GM23248 (cell line): Measurements from ENCODE around the gene TPP1. TPM values are rescaled to one million over a fixed set of nuclear protein-coding genes. Genes with fewer than 3 reads are reported as not detected.

Experiments used
- DNase-seq: peaks from one replicate; pipeline ENCODE4 v3.0.0-alpha.2; 2015
- H2AFZ ChIP-seq: fragments of 200-600 bp; sonication (generic); 2 replicates; pipeline ENCODE4 v1.6.1; 2016; ENCODE audit warnings: antibody characterized with exemption
- H3F3A ChIP-seq: fragments of 200-600 bp; sonication (generic); 2 replicates; pipeline ENCODE4 v1.6.1; 2016; ENCODE audit warnings: mild to moderate bottlenecking, antibody characterized with exemption, mixed run types; ENCODE audit not compliant: insufficient read depth
- H3K27ac ChIP-seq: fragments of 200-600 bp; sonication (generic); 2 replicates; pipeline ENCODE4 v1.5.1; 2016; ENCODE audit warnings: mild to moderate bottlenecking
- H3K27me3 ChIP-seq: fragments of 200-600 bp; sonication (generic); replicated peaks from 2 replicates; pipeline ENCODE4 v1.6.1; 2016; ENCODE audit warnings: mild to moderate bottlenecking; ENCODE audit not compliant: insufficient read depth
- H3K36me3 ChIP-seq: fragments of 200-600 bp; sonication (generic); 2 replicates; pipeline ENCODE4 v1.6.1; 2016; ENCODE audit warnings: low read depth, mild to moderate bottlenecking
- H3K4me1 ChIP-seq: fragments of 200-600 bp; sonication (generic); 2 replicates; pipeline ENCODE4 v1.6.1; 2016; ENCODE audit warnings: mild to moderate bottlenecking; ENCODE audit not compliant: insufficient read depth
- H3K4me2 ChIP-seq: fragments of 200-600 bp; sonication (generic); one replicate; pipeline ENCODE4 v1.6.1; 2016; ENCODE audit warnings: mild to moderate bottlenecking; ENCODE audit not compliant: unreplicated experiment
- H3K4me3 ChIP-seq: fragments of 200-600 bp; sonication (generic); 2 replicates; pipeline ENCODE4 v1.5.1; 2016; ENCODE audit warnings: mild to moderate bottlenecking
- H3K79me2 ChIP-seq: fragments of 200-600 bp; sonication (generic); 2 replicates; pipeline ENCODE4 v1.6.1; 2016; ENCODE audit warnings: mild to moderate bottlenecking; ENCODE audit not compliant: insufficient read depth
- H3K9ac ChIP-seq: fragments of 200-600 bp; sonication (generic); 2 replicates; pipeline ENCODE4 v1.6.1; 2016; ENCODE audit warnings: mild to moderate bottlenecking
- H3K9me2 ChIP-seq: fragments of 200-600 bp; sonication (generic); 2 replicates; pipeline ENCODE4 v1.6.1; 2016; ENCODE audit warnings: mixed run types, mild to moderate bottlenecking, moderate library complexity; ENCODE audit not compliant: insufficient read depth
- H3K9me3 ChIP-seq: fragments of 200-600 bp; sonication (generic); one replicate; pipeline ENCODE4 v1.6.1; 2017; ENCODE audit warnings: low read depth
- H4K20me1 ChIP-seq: fragments of 200-600 bp; sonication (generic); 2 replicates; pipeline ENCODE4 v1.6.0; 2016; ENCODE audit not compliant: insufficient read depth
- EZH2 ChIP-seq: fragments of 200-600 bp; sonication (generic); IDR thresholded peaks from 2 replicates; pipeline ENCODE4 v1.6.1; 2018; ENCODE audit warnings: antibody characterized with exemption, mild to moderate bottlenecking; ENCODE audit not compliant: insufficient read depth, poor library complexity, severe bottlenecking
- EZH2phosphoT487 ChIP-seq: fragments of 200-600 bp; sonication (generic); IDR thresholded peaks from 2 replicates; pipeline ENCODE4 v1.6.1; 2018; ENCODE audit warnings: antibody characterized with exemption, moderate library complexity, mild to moderate bottlenecking, low read depth; ENCODE audit not compliant: insufficient read depth
- WGBS, 2 experiments: methylation state at CpG; one replicate each; pipeline ENCODE4 v1.1.6; 2015 to 2017; ENCODE audit warnings: low lambda C conversion rate in 2 of 2, low coverage in 1 of 2; ENCODE audit errors: missing lambda C conversion rate in 2 of 2; 5-methylcytosine and 5-hydroxymethylcytosine counted together
- in situ Hi-C: fragments of 300-500 bp; cut with MboI; formaldehyde crosslinking; loops from 2 replicates; pipeline ENCODE4 v1.15.0; 2020
- polyA plus RNA-seq: library from polyadenylated mRNA; unstranded; fragments of >200 nt; fragmentation: Nextera tagmentation; extraction: Ambion mirVana; gene quantifications from 2 replicates; pipeline ENCODE4 v1.2.1, GENCODE V29; 2016
- total RNA-seq: library from RNA; depleted of rRNA; stranded (reverse); fragments of >200 nt; shearing (Covaris generic); gene quantifications from 2 replicates; pipeline ENCODE4 v1.2.3, GENCODE V29; 2014

Gene TPP1
- total and polyA plus RNA-seq, 2 experiments from 2014 or later: 37.6 to 66.3 TPM

GRCh38 chr11:6626971-6627761, 7.9 kb upstream of the TPP1 start:
- no peaks in the 10 kb centered on the region for H3K9me3 ChIP-seq
- H3F3A ChIP-seq: no peaks in the 10 kb centered on the region
- H2AFZ ChIP-seq: no peak overlapping the region
- no peaks in the 10 kb centered on the region for H3K79me2 ChIP-seq
- H3K27ac ChIP-seq: no peak overlapping the region
- DNase-seq: no peak
- no peak overlapping the region for H3K4me3 ChIP-seq
- in situ Hi-C loops: no loop called here
- no peaks in the 10 kb centered on the region for H3K9me2 ChIP-seq
- TF ChIP-seq EZH2 (no peak), EZH2phosphoT487 (no peak)
- 78 to 87% methylated on average over 19 of the region's 19 CpGs for WGBS, 2 experiments
- no peaks in the 10 kb centered on the region for H3K4me1 ChIP-seq
- H3K9ac ChIP-seq: no peak overlapping the region
- no peaks in the 10 kb centered on the region for H3K36me3 ChIP-seq
- H4K20me1 ChIP-seq: no peaks in the 10 kb centered on the region
- H3K27me3 ChIP-seq: no peaks in the 10 kb centered on the region
- no peak overlapping the region for H3K4me2 ChIP-seq

DNA sequence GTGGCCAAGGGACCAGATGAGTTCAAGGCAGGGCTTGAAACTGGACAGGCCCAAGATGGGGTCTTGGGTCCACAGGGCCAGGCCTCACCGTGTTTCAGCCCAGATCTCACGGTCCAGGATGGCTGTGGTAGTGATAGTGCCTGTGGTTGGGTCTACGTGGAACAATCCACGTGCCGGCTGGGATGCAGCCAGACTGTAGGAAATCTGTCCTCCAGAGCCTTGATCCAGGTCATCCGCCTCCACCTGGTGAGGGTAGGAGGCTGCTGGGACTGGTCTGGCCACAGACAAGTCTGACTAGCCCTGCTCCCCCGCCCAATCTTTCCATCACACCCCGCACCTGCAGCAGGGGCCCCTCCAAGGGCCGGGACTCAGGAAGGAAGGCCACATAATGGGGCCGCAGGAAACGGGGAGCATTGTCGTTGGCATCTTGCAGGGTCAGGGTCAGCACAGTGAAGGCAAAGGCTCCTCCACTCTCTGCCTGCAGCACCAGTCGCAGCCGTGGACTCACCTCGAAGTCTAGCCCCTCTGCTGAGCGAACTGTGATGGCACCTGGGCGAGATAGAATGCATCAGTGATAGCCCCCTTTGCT, 6.7 kb upstream of the TPP1 start:
- Histone ChIP-seq H3F3A (no peaks in the 10 kb centered on the region), H3K9me3 (no peaks in the 10 kb centered on the region), H3K9me2 (no peaks in the 10 kb centered on the region), H3K4me2 (no peak overlapping the region), H3K27me3 (no peaks in the 10 kb centered on the region), H3K36me3 (no peaks in the 10 kb centered on the region), H4K20me1 (no peaks in the 10 kb centered on the region), H3K4me1 (no peaks in the 10 kb centered on the region), H3K4me3 (no peak overlapping the region), H3K27ac (no peak overlapping the region), H2AFZ (no peak overlapping the region), H3K9ac (no peak overlapping the region), H3K79me2 (no peaks in the 10 kb centered on the region)
- in situ Hi-C loops: no loop called here
- no peak for TF ChIP-seq EZH2phosphoT487
- TF ChIP-seq EZH2: no peak
- no peak for DNase-seq
- 90 to 93% methylated on average over 17 of the region's 17 CpGs for whole genome bisulfite sequencing, 2 experiments

- H3K36me3 ChIP-seq: no peaks in the 10 kb centered on the region
- in situ Hi-C loops: no loop called here
- H3K9me3 ChIP-seq: no peaks in the 10 kb centered on the region
These were observed 6.1 kb upstream of the TPP1 start for GRCh38 chr11:6625156-6625831.

DNA sequence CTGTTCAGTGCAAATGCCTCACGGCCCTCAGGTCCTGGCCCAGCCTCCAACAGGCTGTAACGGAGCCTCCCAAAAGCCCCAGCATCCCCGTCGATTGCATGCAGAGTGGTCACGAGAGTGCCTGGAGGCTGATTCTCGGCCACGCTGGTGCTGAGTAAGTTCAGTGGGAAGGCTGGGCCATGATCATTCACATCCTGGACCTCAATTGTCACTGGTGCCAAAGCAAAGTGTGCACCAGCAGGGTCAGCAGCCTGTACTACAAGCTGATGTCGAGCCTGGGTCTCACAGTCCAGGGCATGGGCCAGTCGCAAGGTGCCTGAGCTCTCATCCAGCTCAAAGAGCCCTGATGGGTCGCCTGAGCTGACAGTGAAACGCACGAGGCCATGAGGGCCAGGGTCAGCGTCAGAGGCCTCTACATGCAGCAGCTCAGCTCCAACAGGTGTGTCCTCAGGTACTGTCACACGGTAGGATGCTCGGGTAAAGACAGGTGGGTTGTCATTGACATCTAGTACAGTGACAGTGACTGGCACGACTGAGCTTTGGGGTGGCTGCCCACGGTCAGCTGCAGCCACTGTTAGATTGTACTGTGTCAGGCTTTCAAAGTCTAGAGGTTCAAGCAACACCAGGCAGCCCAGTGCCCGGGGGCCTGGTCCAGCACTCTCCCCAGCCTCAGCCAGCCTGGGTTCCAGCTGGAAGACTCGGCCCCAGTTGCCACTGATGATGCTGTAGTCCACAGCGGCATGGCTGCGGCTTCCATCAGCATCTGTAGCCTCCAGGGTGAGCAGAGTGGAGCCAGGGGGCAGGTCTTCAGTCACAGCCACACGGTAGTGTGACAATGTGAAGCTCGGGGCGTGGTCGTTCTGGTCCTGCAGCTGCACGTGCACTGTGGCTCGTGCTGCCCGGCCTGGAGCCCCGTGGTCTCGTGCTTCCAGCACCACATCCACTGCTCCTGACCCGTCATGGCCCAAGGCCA, 4.5 kb upstream of the TPP1 start:
- Histone ChIP-seq H3K79me2 (no peaks in the 10 kb centered on the region), H3K4me2 (no peak overlapping the region), H3K9me3 (no peaks in the 10 kb centered on the region), H3K9me2 (no peaks in the 10 kb centered on the region), H3K4me1 (peaks cover 4% of the 10 kb centered on the region; the same call in 1 of the 2 replicates), H3K27me3 (no peaks in the 10 kb centered on the region), H4K20me1 (no peaks in the 10 kb centered on the region), H3K36me3 (no peaks in the 10 kb centered on the region), H3K4me3 (no peak overlapping the region), H3K27ac (no peak overlapping the region), H3K9ac (no peak overlapping the region), H3F3A (peaks cover 1% of the 10 kb centered on the region; the same call in 1 of the 2 replicates), H2AFZ (no peak overlapping the region)
- in situ Hi-C loops: no loop called here
- TF ChIP-seq EZH2 (no peak), EZH2phosphoT487 (no peak)
- DNase-seq: no peak
- 80 to 83% methylated on average over 31 of the region's 31 CpGs for WGBS, 2 experiments

More at GRCh38 chr11:6625156-6625831, 6.1 kb upstream of the TPP1 start:
- no peak overlapping the region for H3K27ac ChIP-seq
- H3F3A ChIP-seq: no peaks in the 10 kb centered on the region
- H3K4me1 ChIP-seq: no peaks in the 10 kb centered on the region
- no peak for DNase-seq
- H3K79me2 ChIP-seq: no peaks in the 10 kb centered on the region
- H3K9ac ChIP-seq: no peak overlapping the region
- H3K9me2 ChIP-seq: no peaks in the 10 kb centered on the region
- no peak overlapping the region for H2AFZ ChIP-seq
- H3K27me3 ChIP-seq: no peaks in the 10 kb centered on the region
- H3K4me2 ChIP-seq: no peak overlapping the region
- 76 to 78% methylated on average over 12 of the region's 12 CpGs for WGBS, 2 experiments
- no peak for TF ChIP-seq EZH2phosphoT487
- TF ChIP-seq EZH2: no peak
- H3K4me3 ChIP-seq: no peak overlapping the region
- H4K20me1 ChIP-seq: no peaks in the 10 kb centered on the region
